ENCODE data around the gene ILF3. TPM values are rescaled to one million over a fixed set of nuclear protein-coding genes. Genes with fewer than 3 reads are reported as not detected.
A peak's percentile ranks its signal among the peaks of the same experiment; 100 is the strongest.

The ILF3 gene
- total and polyA plus RNA-seq, 2 donors, result 103 to 107 TPM

- Histone ChIP-seq H3K36me3 (ENCODE audit: insufficient read depth) (no peaks in the 10 kb centered on the region), H3K4me1 (ENCODE audit: insufficient read depth) (no peaks in the 10 kb centered on the region), H3K27ac (ENCODE audit: low read depth) (no peak overlapping the region), H3K4me3 (ENCODE audit: low read depth, low read length) (no peak overlapping the region)
- WGBS, result 90% methylated on average over 14 of the region's 14 CpGs
- no peak for DNase-seq (ENCODE audit: extremely low spot score)
Observed at GRCh38 chr19:10729411-10729810, 75.3 kb downstream of the ILF3 start.

- Histone ChIP-seq H3K4me1 (ENCODE audit: insufficient read depth) (no peaks in the 10 kb centered on the region), H3K36me3 (ENCODE audit: insufficient read depth) (no peaks in the 10 kb centered on the region), H3K27ac (ENCODE audit: low read depth) (no peak overlapping the region), H3K4me3 (ENCODE audit: low read depth, low read length) (no peak overlapping the region)
- 91% methylated on average over 12 of the region's 12 CpGs for WGBS
- DNase-seq (ENCODE audit: extremely low spot score), result no peak
Observed at GRCh38 chr19:10730932-10731331, 76.8 kb downstream of the ILF3 start.

DNA sequence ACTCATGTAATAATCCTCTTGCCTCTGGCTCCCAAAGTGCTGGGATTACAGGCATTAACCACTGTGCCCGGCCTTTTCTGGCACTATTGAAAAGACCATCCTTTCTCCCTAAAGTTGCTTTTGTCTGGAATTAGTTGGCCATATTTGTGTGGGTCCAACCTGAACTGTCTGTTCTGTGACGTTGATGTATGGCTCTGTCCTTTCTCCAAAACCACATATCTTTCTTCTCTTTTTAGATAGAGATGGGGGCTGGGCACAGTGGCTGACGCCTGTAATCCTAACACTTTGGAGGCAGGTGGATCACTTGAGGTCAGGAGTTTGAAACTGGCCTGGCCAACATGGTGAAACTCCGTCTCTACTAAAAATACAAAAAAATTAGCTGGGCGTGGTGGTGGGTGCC lies 81.6 kb downstream of the ILF3 start:
- no peaks in the 10 kb centered on the region for H3K4me1 ChIP-seq (ENCODE audit: insufficient read depth)
- H3K36me3 ChIP-seq (ENCODE audit: insufficient read depth), result no peaks in the 10 kb centered on the region
- 84% methylated on average over 5 of the region's 5 CpGs for WGBS
- no peak overlapping the region for H3K4me3 ChIP-seq (ENCODE audit: low read depth, low read length)
- DNase-seq (ENCODE audit: extremely low spot score), result no peak
- H3K27ac ChIP-seq (ENCODE audit: low read depth), result no peak overlapping the region

GRCh38 chr19:10736189-10736588 lies 82.0 kb downstream of the ILF3 start:
- Histone ChIP-seq H3K36me3 (ENCODE audit: insufficient read depth) (no peaks in the 10 kb centered on the region), H3K27ac (ENCODE audit: low read depth) (no peak overlapping the region), H3K4me1 (ENCODE audit: insufficient read depth) (no peaks in the 10 kb centered on the region), H3K4me3 (ENCODE audit: low read depth, low read length) (no peak overlapping the region)
- 89% methylated on average over 6 of the region's 6 CpGs for WGBS
- no peak for DNase-seq (ENCODE audit: extremely low spot score)

- no peak for DNase-seq (ENCODE audit: extremely low spot score)
- Histone ChIP-seq H3K4me3 (ENCODE audit: low read depth, low read length) (no peak overlapping the region), H3K36me3 (ENCODE audit: insufficient read depth) (no peaks in the 10 kb centered on the region), H3K27ac (ENCODE audit: low read depth) (no peak overlapping the region), H3K4me1 (ENCODE audit: insufficient read depth) (no peaks in the 10 kb centered on the region)
- WGBS, result 79% methylated on average over 9 of the region's 9 CpGs
Observed at GRCh38 chr19:10736916-10737551, 82.9 kb downstream of the ILF3 start.

- Histone ChIP-seq H3K27ac (ENCODE audit: low read depth) (no peak overlapping the region), H3K4me1 (ENCODE audit: insufficient read depth) (no peaks in the 10 kb centered on the region), H3K4me3 (ENCODE audit: low read depth, low read length) (no peak overlapping the region), H3K36me3 (ENCODE audit: insufficient read depth) (no peaks in the 10 kb centered on the region)
- DNase-seq (ENCODE audit: extremely low spot score), result no peak
- WGBS, result 92% methylated on average over 9 of the region's 9 CpGs
Observed at GRCh38 chr19:10737722-10738121, 83.6 kb downstream of the ILF3 start.

GRCh38 chr19:10740798-10741197 lies 86.7 kb downstream of the ILF3 start:
- 61% methylated on average over 3 of the region's 3 CpGs for whole genome bisulfite sequencing
- no peaks in the 10 kb centered on the region for H3K4me1 ChIP-seq (ENCODE audit: insufficient read depth)
- DNase-seq (ENCODE audit: extremely low spot score), result no peak

More at GRCh38 chr19:10740798-10741197, 86.7 kb downstream of the ILF3 start:
- peak overlapping the region; percentile 69 for H3K27ac ChIP-seq (ENCODE audit: low read depth)
- no peaks in the 10 kb centered on the region for H3K36me3 ChIP-seq (ENCODE audit: insufficient read depth)
- H3K4me3 ChIP-seq (ENCODE audit: low read depth, low read length), result no peak overlapping the region

Small RNA genes within 50 kb of the gene (small RNA-seq; reads per million reads assigned to genes)
- not detected for gene MIR638

Other genes with a start within 250 kb of the ILF3 start
- 5.6 TPM for gene PDE4A, start 233.8 kb upstream of the ILF3 start, total RNA-seq
- 18.6 TPM for gene PDE4A, start 233.8 kb upstream of the ILF3 start, polyA plus RNA-seq
- 30.4 TPM for gene KEAP1, start 151.0 kb upstream of the ILF3 start, total RNA-seq
- gene KEAP1, start 151.0 kb upstream of the ILF3 start, polyA plus RNA-seq, result 80.1 TPM
- gene S1PR5, start 136.9 kb upstream of the ILF3 start, total RNA-seq, result 3.2 TPM
- 1.8 TPM for gene S1PR5, start 136.9 kb upstream of the ILF3 start, polyA plus RNA-seq
- gene ATG4D, start 110.4 kb upstream of the ILF3 start, total RNA-seq, result 6.0 TPM
- 25.9 TPM for gene ATG4D, start 110.4 kb upstream of the ILF3 start, polyA plus RNA-seq
- 7.7 TPM for gene KRI1, start 88.3 kb upstream of the ILF3 start, total RNA-seq
- 29.9 TPM for gene KRI1, start 88.3 kb upstream of the ILF3 start, polyA plus RNA-seq
- 6.2 TPM for gene CDKN2D, start 85.4 kb upstream of the ILF3 start, total RNA-seq
- 24.7 TPM for gene CDKN2D, start 85.4 kb upstream of the ILF3 start, polyA plus RNA-seq
- gene AP1M2, start 67.0 kb upstream of the ILF3 start, total RNA-seq, result 9.4 TPM
- gene AP1M2, start 67.0 kb upstream of the ILF3 start, polyA plus RNA-seq, result 9.3 TPM
- 40.7 TPM for gene SLC44A2, start 28.8 kb upstream of the ILF3 start, total RNA-seq
- 76.5 TPM for gene SLC44A2, start 28.8 kb upstream of the ILF3 start, polyA plus RNA-seq
- 16.3 TPM for gene QTRT1, start 47.1 kb downstream of the ILF3 start, total RNA-seq
- 55.3 TPM for gene QTRT1, start 47.1 kb downstream of the ILF3 start, polyA plus RNA-seq
- 76.2 TPM for gene DNM2, start 63.7 kb downstream of the ILF3 start, total RNA-seq
- 87.0 TPM for gene DNM2, start 63.7 kb downstream of the ILF3 start, polyA plus RNA-seq
- gene TMED1, start 181.9 kb downstream of the ILF3 start, total RNA-seq, result 23.5 TPM
- 41.6 TPM for gene TMED1, start 181.9 kb downstream of the ILF3 start, polyA plus RNA-seq
- gene C19orf38, start 194.1 kb downstream of the ILF3 start, total RNA-seq, result 2.6 TPM
- gene C19orf38, start 194.1 kb downstream of the ILF3 start, polyA plus RNA-seq, result 2.4 TPM
- gene CARM1, start 217.2 kb downstream of the ILF3 start, total RNA-seq, result 19.1 TPM
- gene CARM1, start 217.2 kb downstream of the ILF3 start, polyA plus RNA-seq, result 55.7 TPM

Measured in urinary bladder (tissue), 4 donors.